ENCODE measurements around the gene ABI3BP. TPM values are rescaled to one million over a fixed set of nuclear protein-coding genes. Genes with fewer than 3 reads are reported as not detected.
A peak's percentile ranks its signal among the peaks of the same experiment; 100 is the strongest.

The ABI3BP gene
- total RNA-seq, 1 experiment from 2014 or later: not detected

- no peak for DNase-seq (ENCODE audit: low spot score)
- in situ Hi-C loops (cut with HindIII; ENCODE audit: low sequenced_read_pairs): no loop called here
Observed at GRCh38 chr3:100717063-100717462, 276.2 kb downstream of the ABI3BP start.

- in situ Hi-C loops (cut with HindIII; ENCODE audit: low sequenced_read_pairs): no loop called here
Observed at GRCh38 chr3:100715176-100715575, 278.0 kb downstream of the ABI3BP start.

GRCh38 chr3:100710261-100710968 is 282.8 kb downstream of the ABI3BP start:
- in situ Hi-C loops (cut with HindIII; ENCODE audit: low sequenced_read_pairs): no loop called here

More at GRCh38 chr3:100715176-100715575, 278.0 kb downstream of the ABI3BP start:
- no peak for DNase-seq (ENCODE audit: low spot score)

GRCh38 chr3:100709842-100710260 is 283.4 kb downstream of the ABI3BP start:
- in situ Hi-C loops (cut with HindIII; ENCODE audit: low sequenced_read_pairs): no loop called here
- no peak for DNase-seq (ENCODE audit: low spot score)

More at GRCh38 chr3:100710261-100710968, 282.8 kb downstream of the ABI3BP start:
- peak; percentile 25 for DNase-seq (ENCODE audit: low spot score)

GRCh38 chr3:100708989-100709841 is 284.0 kb downstream of the ABI3BP start, which contains the start of gene TFG:
Gene TFG (plus strand): TSS chr3:100709494. CDS start chr3:100713686, 4,192 bp downstream.
- DNase-seq (ENCODE audit: low spot score): peak; percentile 96
- in situ Hi-C loops (cut with HindIII; ENCODE audit: low sequenced_read_pairs): no loop called here

- in situ Hi-C loops (cut with HindIII; ENCODE audit: low sequenced_read_pairs): no loop called here
- no peak for DNase-seq (ENCODE audit: low spot score)
Observed at GRCh38 chr3:100708644-100708988, 284.6 kb downstream of the ABI3BP start.

- DNase-seq (ENCODE audit: low spot score): no peak
- in situ Hi-C loops (cut with HindIII; ENCODE audit: low sequenced_read_pairs): no loop called here
Observed at GRCh38 chr3:100706365-100706764, 286.9 kb downstream of the ABI3BP start.

- DNase-seq (ENCODE audit: low spot score): no peak
- in situ Hi-C loops (cut with HindIII; ENCODE audit: low sequenced_read_pairs): no loop called here
Observed at GRCh38 chr3:100703865-100704264, 289.4 kb downstream of the ABI3BP start.

GRCh38 chr3:100702980-100703345 is 290.3 kb downstream of the ABI3BP start:
- no peak for DNase-seq (ENCODE audit: low spot score)
- in situ Hi-C loops (cut with HindIII; ENCODE audit: low sequenced_read_pairs): no loop called here

- in situ Hi-C loops (cut with HindIII; ENCODE audit: low sequenced_read_pairs): no loop called here
- no peak for DNase-seq (ENCODE audit: low spot score)
Observed at GRCh38 chr3:100702082-100702979, 290.9 kb downstream of the ABI3BP start.

GRCh38 chr3:100700708-100701107 is 292.5 kb downstream of the ABI3BP start:
- in situ Hi-C loops (cut with HindIII; ENCODE audit: low sequenced_read_pairs): no loop called here
- DNase-seq (ENCODE audit: low spot score): no peak

All from G401 (cell line).